Neural crest cell (in vitro differentiated cells): Measurements from ENCODE around the gene VPS13C. TPM values are rescaled to one million over a fixed set of nuclear protein-coding genes. Genes with fewer than 3 reads are reported as not detected.

Source experiments
- DNase-seq: peaks from one replicate; pipeline ENCODE4 v3.0.0; 2021; ENCODE audit warnings: low read depth, mixed read lengths, low spot score
- H3K27ac Mint-ChIP-seq: one replicate; pipeline ENCODE4 v1.8.0; 2021; ENCODE audit warnings: mild to moderate bottlenecking, mixed read lengths; ENCODE audit not compliant: unreplicated experiment
- H3K27me3 Mint-ChIP-seq: 2 replicates; pipeline ENCODE4 v1.8.0; 2021; ENCODE audit warnings: low read depth, mild to moderate bottlenecking, mixed read lengths
- H3K36me3 Mint-ChIP-seq: 2 replicates; pipeline ENCODE4 v1.8.0; 2021; ENCODE audit warnings: low read depth, mild to moderate bottlenecking, mixed read lengths
- H3K4me1 Mint-ChIP-seq: 2 replicates; pipeline ENCODE4 v1.8.0; 2021; ENCODE audit warnings: mixed read lengths
- H3K4me3 Mint-ChIP-seq: one replicate; pipeline ENCODE4 v1.8.0; 2021; ENCODE audit warnings: mild to moderate bottlenecking, mixed read lengths
- H3K9me3 Mint-ChIP-seq: 2 replicates; pipeline ENCODE4 v1.8.0; 2021; ENCODE audit warnings: mixed read lengths
- CTCF ChIP-seq: fragments of 200-600 bp; sonication (generic); conservative IDR thresholded peaks from 2 replicates; pipeline ENCODE4 v1.5.0; 2021; ENCODE audit warnings: antibody characterized with exemption, mild to moderate bottlenecking
- total RNA-seq: library from RNA; stranded (reverse); gene quantifications from 2 replicates; pipeline ENCODE4 v1.2.1, GENCODE V29; 2021

The VPS13C gene
- total RNA-seq, 1 donor from 2014 or later, result 33.1 TPM

- peaks cover 2% of the 10 kb centered on the region for H3K27me3 Mint-ChIP-seq
- no peak overlapping the region for H3K4me3 Mint-ChIP-seq
- no peak for DNase-seq
- no peaks in the 10 kb centered on the region for H3K4me1 Mint-ChIP-seq
- TF ChIP-seq CTCF, result no peak
- no peaks in the 10 kb centered on the region for H3K36me3 Mint-ChIP-seq
- no peak overlapping the region for H3K27ac Mint-ChIP-seq
- H3K9me3 Mint-ChIP-seq, result no peaks in the 10 kb centered on the region
Observed at GRCh38 chr15:61828008-61828407, 232.2 kb downstream of the VPS13C start.

GRCh38 chr15:61827131-61827530, 233.1 kb downstream of the VPS13C start:
- no peak overlapping the region for H3K27ac Mint-ChIP-seq
- H3K27me3 Mint-ChIP-seq, result peaks cover 2% of the 10 kb centered on the region
- no peaks in the 10 kb centered on the region for H3K4me1 Mint-ChIP-seq
- H3K36me3 Mint-ChIP-seq, result no peaks in the 10 kb centered on the region
- H3K4me3 Mint-ChIP-seq, result no peak overlapping the region
- TF ChIP-seq CTCF, result no peak
- no peak for DNase-seq
- no peaks in the 10 kb centered on the region for H3K9me3 Mint-ChIP-seq

GRCh38 chr15:61824291-61824690, 236.0 kb downstream of the VPS13C start:
- no peaks in the 10 kb centered on the region for H3K36me3 Mint-ChIP-seq
- H3K9me3 Mint-ChIP-seq, result no peaks in the 10 kb centered on the region
- H3K27me3 Mint-ChIP-seq, result no peaks in the 10 kb centered on the region
- H3K4me3 Mint-ChIP-seq, result no peak overlapping the region
- no peak for DNase-seq
- TF ChIP-seq CTCF, result no peak
- H3K27ac Mint-ChIP-seq, result no peak overlapping the region
- H3K4me1 Mint-ChIP-seq, result no peaks in the 10 kb centered on the region

- Mint-ChIP-seq H3K36me3 (no peaks in the 10 kb centered on the region), H3K27me3 (no peaks in the 10 kb centered on the region), H3K4me3 (no peak overlapping the region), H3K9me3 (no peaks in the 10 kb centered on the region), H3K4me1 (no peaks in the 10 kb centered on the region), H3K27ac (no peak overlapping the region)
- TF ChIP-seq CTCF, result no peak
- no peak for DNase-seq
Observed at GRCh38 chr15:61822511-61822910, 237.7 kb downstream of the VPS13C start.

- no peak for DNase-seq
- Mint-ChIP-seq H3K27ac (no peak overlapping the region), H3K9me3 (no peaks in the 10 kb centered on the region), H3K4me3 (no peak overlapping the region), H3K4me1 (no peaks in the 10 kb centered on the region), H3K27me3 (no peaks in the 10 kb centered on the region), H3K36me3 (no peaks in the 10 kb centered on the region)
- TF ChIP-seq CTCF, result no peak
Observed at GRCh38 chr15:61820951-61821350, 239.3 kb downstream of the VPS13C start.

- no peaks in the 10 kb centered on the region for H3K4me1 Mint-ChIP-seq
- no peaks in the 10 kb centered on the region for H3K9me3 Mint-ChIP-seq
Observed at GRCh38 chr15:61820212-61820611, 240.0 kb downstream of the VPS13C start.

More at GRCh38 chr15:61820212-61820611, 240.0 kb downstream of the VPS13C start:
- DNase-seq, result no peak
- Mint-ChIP-seq H3K27me3 (no peaks in the 10 kb centered on the region), H3K4me3 (no peak overlapping the region), H3K36me3 (no peaks in the 10 kb centered on the region), H3K27ac (no peak overlapping the region)
- no peak for TF ChIP-seq CTCF
